Measurements from ENCODE around the gene TBCB.

Gene TBCB

GRCh38 chr19:36140304-36141038, 25.2 kb downstream of the TBCB start:
- no peaks in the 10 kb centered on the region for H3K9me3 ChIP-seq (ENCODE audit: control insufficient read depth, low read depth, low read length)
- H3K27ac ChIP-seq (ENCODE audit: low read length) = peak overlapping the region; percentile 86
- peaks cover 18% of the 10 kb centered on the region for H3K36me3 ChIP-seq (ENCODE audit: control insufficient read depth, low read depth, low read length)
- peak overlapping the region; percentile 100 for H3K4me3 ChIP-seq (ENCODE audit: low read length)
- peaks cover 3% of the 10 kb centered on the region for H3K4me1 ChIP-seq (ENCODE audit: control insufficient read depth, low read depth, low read length)
- H3K27me3 ChIP-seq (ENCODE audit: control insufficient read depth, insufficient read depth, low read length) = no peaks in the 10 kb centered on the region
- peak overlapping the region; percentile 90 for H3K9ac ChIP-seq (ENCODE audit: low read length)

- no peaks in the 10 kb centered on the region for H3K27me3 ChIP-seq (ENCODE audit: control insufficient read depth, insufficient read depth, low read length)
- H3K4me1 ChIP-seq (ENCODE audit: control insufficient read depth, low read depth, low read length) = peaks cover 3% of the 10 kb centered on the region
- no peak overlapping the region for H3K9ac ChIP-seq (ENCODE audit: low read length)
- no peak overlapping the region for H3K27ac ChIP-seq (ENCODE audit: low read length)
- no peaks in the 10 kb centered on the region for H3K9me3 ChIP-seq (ENCODE audit: control insufficient read depth, low read depth, low read length)
- peaks cover 26% of the 10 kb centered on the region for H3K36me3 ChIP-seq (ENCODE audit: control insufficient read depth, low read depth, low read length)
- H3K4me3 ChIP-seq (ENCODE audit: low read length) = peak overlapping the region; percentile 100
These were observed 26.0 kb downstream of the TBCB start for GRCh38 chr19:36141039-36141927.

- peaks cover 3% of the 10 kb centered on the region for H3K4me1 ChIP-seq (ENCODE audit: control insufficient read depth, low read depth, low read length)
- no peak overlapping the region for H3K27ac ChIP-seq (ENCODE audit: low read length)
- H3K4me3 ChIP-seq (ENCODE audit: low read length) = peak overlapping the region; percentile 69
- H3K27me3 ChIP-seq (ENCODE audit: control insufficient read depth, insufficient read depth, low read length) = no peaks in the 10 kb centered on the region
- H3K36me3 ChIP-seq (ENCODE audit: control insufficient read depth, low read depth, low read length) = peaks cover 34% of the 10 kb centered on the region
- H3K9ac ChIP-seq (ENCODE audit: low read length) = no peak overlapping the region
- no peaks in the 10 kb centered on the region for H3K9me3 ChIP-seq (ENCODE audit: control insufficient read depth, low read depth, low read length)
These were observed 26.8 kb downstream of the TBCB start for GRCh38 chr19:36142046-36142445.

- no peak overlapping the region for H3K27ac ChIP-seq (ENCODE audit: low read length)
These were observed 27.2 kb downstream of the TBCB start for GRCh38 chr19:36142496-36142895.

GRCh38 chr19:36144624-36145023, 29.4 kb downstream of the TBCB start:
- Histone ChIP-seq H3K9ac (ENCODE audit: low read length) (no peak overlapping the region), H3K27ac (ENCODE audit: low read length) (no peak overlapping the region), H3K4me3 (ENCODE audit: low read length) (no peak overlapping the region), H3K9me3 (ENCODE audit: control insufficient read depth, low read depth, low read length) (no peaks in the 10 kb centered on the region), H3K4me1 (ENCODE audit: control insufficient read depth, low read depth, low read length) (peaks cover 3% of the 10 kb centered on the region), H3K36me3 (ENCODE audit: control insufficient read depth, low read depth, low read length) (peaks cover 47% of the 10 kb centered on the region), H3K27me3 (ENCODE audit: control insufficient read depth, insufficient read depth, low read length) (no peaks in the 10 kb centered on the region)

More at GRCh38 chr19:36142496-36142895, 27.2 kb downstream of the TBCB start:
- H3K9me3 ChIP-seq (ENCODE audit: control insufficient read depth, low read depth, low read length) = no peaks in the 10 kb centered on the region
- H3K4me1 ChIP-seq (ENCODE audit: control insufficient read depth, low read depth, low read length) = peaks cover 3% of the 10 kb centered on the region
- no peak overlapping the region for H3K4me3 ChIP-seq (ENCODE audit: low read length)
- no peak overlapping the region for H3K9ac ChIP-seq (ENCODE audit: low read length)
- no peaks in the 10 kb centered on the region for H3K27me3 ChIP-seq (ENCODE audit: control insufficient read depth, insufficient read depth, low read length)
- peaks cover 36% of the 10 kb centered on the region for H3K36me3 ChIP-seq (ENCODE audit: control insufficient read depth, low read depth, low read length)

- Histone ChIP-seq H3K36me3 (ENCODE audit: control insufficient read depth, low read depth, low read length) (peaks cover 42% of the 10 kb centered on the region), H3K27me3 (ENCODE audit: control insufficient read depth, insufficient read depth, low read length) (no peaks in the 10 kb centered on the region), H3K4me3 (ENCODE audit: low read length) (no peak overlapping the region), H3K4me1 (ENCODE audit: control insufficient read depth, low read depth, low read length) (no peaks in the 10 kb centered on the region), H3K27ac (ENCODE audit: low read length) (no peak overlapping the region), H3K9ac (ENCODE audit: low read length) (no peak overlapping the region), H3K9me3 (ENCODE audit: control insufficient read depth, low read depth, low read length) (no peaks in the 10 kb centered on the region)
These were observed 34.6 kb downstream of the TBCB start for GRCh38 chr19:36149673-36150406.

GRCh38 chr19:36150586-36150985, 35.3 kb downstream of the TBCB start:
- Histone ChIP-seq H3K36me3 (ENCODE audit: control insufficient read depth, low read depth, low read length) (peaks cover 36% of the 10 kb centered on the region), H3K27ac (ENCODE audit: low read length) (no peak overlapping the region)

GRCh38 chr19:36151144-36152018, 36.1 kb downstream of the TBCB start:
- Histone ChIP-seq H3K9ac (ENCODE audit: low read length) (no peak overlapping the region), H3K4me1 (ENCODE audit: control insufficient read depth, low read depth, low read length) (no peaks in the 10 kb centered on the region), H3K27ac (ENCODE audit: low read length) (no peak overlapping the region), H3K27me3 (ENCODE audit: control insufficient read depth, insufficient read depth, low read length) (no peaks in the 10 kb centered on the region), H3K4me3 (ENCODE audit: low read length) (no peak overlapping the region), H3K9me3 (ENCODE audit: control insufficient read depth, low read depth, low read length) (no peaks in the 10 kb centered on the region), H3K36me3 (ENCODE audit: control insufficient read depth, low read depth, low read length) (peaks cover 28% of the 10 kb centered on the region)

More at GRCh38 chr19:36150586-36150985, 35.3 kb downstream of the TBCB start:
- Histone ChIP-seq H3K4me1 (ENCODE audit: control insufficient read depth, low read depth, low read length) (no peaks in the 10 kb centered on the region), H3K27me3 (ENCODE audit: control insufficient read depth, insufficient read depth, low read length) (no peaks in the 10 kb centered on the region), H3K9ac (ENCODE audit: low read length) (no peak overlapping the region), H3K9me3 (ENCODE audit: control insufficient read depth, low read depth, low read length) (no peaks in the 10 kb centered on the region), H3K4me3 (ENCODE audit: low read length) (no peak overlapping the region)

GRCh38 chr19:36152019-36152351, 36.7 kb downstream of the TBCB start:
- H3K9me3 ChIP-seq (ENCODE audit: control insufficient read depth, low read depth, low read length) = no peaks in the 10 kb centered on the region
- no peak overlapping the region for H3K9ac ChIP-seq (ENCODE audit: low read length)
- no peaks in the 10 kb centered on the region for H3K4me1 ChIP-seq (ENCODE audit: control insufficient read depth, low read depth, low read length)
- H3K36me3 ChIP-seq (ENCODE audit: control insufficient read depth, low read depth, low read length) = peaks cover 22% of the 10 kb centered on the region
- H3K4me3 ChIP-seq (ENCODE audit: low read length) = no peak overlapping the region
- no peaks in the 10 kb centered on the region for H3K27me3 ChIP-seq (ENCODE audit: control insufficient read depth, insufficient read depth, low read length)
- no peak overlapping the region for H3K27ac ChIP-seq (ENCODE audit: low read length)

- Histone ChIP-seq H3K9ac (ENCODE audit: low read length) (no peak within 1 kb of the TSS), H3K4me1 (ENCODE audit: control insufficient read depth, low read depth, low read length) (no peaks in the 10 kb centered on the region), H3K27me3 (ENCODE audit: control insufficient read depth, insufficient read depth, low read length) (no peaks in the 10 kb centered on the region), H3K9me3 (ENCODE audit: control insufficient read depth, low read depth, low read length) (no peaks in the 10 kb centered on the region), H3K36me3 (ENCODE audit: control insufficient read depth, low read depth, low read length) (peaks cover 19% of the 10 kb centered on the region), H3K4me3 (ENCODE audit: low read length) (no peak within 1 kb of the TSS), H3K27ac (ENCODE audit: low read length) (no peak within 1 kb of the TSS)
These were observed 37.3 kb downstream of the TBCB start, which contains the start of gene COX7A1 for GRCh38 chr19:36152352-36153091. TSS of gene COX7A1 (minus strand) at chr19:36152447. CDS start at chr19:36152407, 40 bp downstream.
